Activated T-cell treated with anti-CD3 and anti-CD28 coated beads, Interleukin-2, amount 50 U/mL, for 4 hours (primary cell): ENCODE measurements around the gene EPAS1. TPM values are rescaled to one million over a fixed set of nuclear protein-coding genes. Genes with fewer than 3 reads are reported as not detected.
A peak's percentile ranks its signal among the peaks of the same experiment; 100 is the strongest.

Experiments
- ATAC-seq, 2 donors: fragments of 200-7000 bp; cut with Tn5 transposase; one replicate each; pipeline ENCODE4 v1.10.0; 2021
- DNase-seq: peaks from one replicate; pipeline ENCODE4 v3.0.0-alpha.2; 2020
- H3K27me3 Mint-ChIP-seq: one replicate; pipeline ENCODE4 v1.8.0; 2021; ENCODE audit warnings: low read depth, mixed read lengths
- H3K36me3 Mint-ChIP-seq: one replicate; pipeline ENCODE4 v1.8.0; 2022; ENCODE audit warnings: mixed read lengths; ENCODE audit not compliant: insufficient read depth
- H3K4me1 Mint-ChIP-seq: one replicate; pipeline ENCODE4 v1.8.0; 2021; ENCODE audit warnings: low read depth, mixed read lengths
- H3K4me3 Mint-ChIP-seq: one replicate; pipeline ENCODE4 v1.8.0; 2021; ENCODE audit warnings: mild to moderate bottlenecking, moderate library complexity, mixed read lengths
- H3K9me3 Mint-ChIP-seq: one replicate; pipeline ENCODE4 v1.8.0; 2021; ENCODE audit warnings: mixed read lengths
- total RNA-seq, 3 donors: library from RNA; stranded (reverse); gene quantifications; one replicate each; pipeline ENCODE4 v1.2.1, GENCODE V29; 2021

The EPAS1 gene
- total RNA-seq, 3 donors from 2014 or later, result 7.0 to 15.5 (median 7.0) TPM

DNA sequence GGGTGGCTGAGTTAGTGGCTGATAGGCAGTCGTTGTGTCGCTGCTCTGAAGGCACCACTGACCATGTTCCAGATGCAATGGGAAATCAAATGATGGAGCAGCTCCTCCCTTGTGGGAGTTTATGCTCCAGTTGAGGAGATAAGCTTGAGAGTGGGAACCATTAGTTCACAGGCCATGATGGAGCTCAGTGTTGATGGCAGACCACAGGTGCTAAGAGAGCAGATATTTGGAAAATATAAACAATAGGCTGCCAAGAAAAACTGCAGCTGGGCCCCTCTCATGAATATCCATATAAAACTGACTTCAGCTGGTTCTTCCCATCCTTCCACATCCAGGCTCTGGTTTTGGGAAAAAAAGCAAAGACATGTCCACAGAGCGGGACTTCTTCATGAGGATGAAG, 63.1 kb downstream of the EPAS1 start:
- no peaks in the 10 kb centered on the region for H3K27me3 Mint-ChIP-seq
- ATAC-seq, result no peak
- no peaks in the 10 kb centered on the region for H3K9me3 Mint-ChIP-seq
- no peak overlapping the region for H3K4me3 Mint-ChIP-seq
- DNase-seq, result no peak
- no peaks in the 10 kb centered on the region for H3K36me3 Mint-ChIP-seq
- H3K4me1 Mint-ChIP-seq, result peaks cover 39% of the 10 kb centered on the region

DNA sequence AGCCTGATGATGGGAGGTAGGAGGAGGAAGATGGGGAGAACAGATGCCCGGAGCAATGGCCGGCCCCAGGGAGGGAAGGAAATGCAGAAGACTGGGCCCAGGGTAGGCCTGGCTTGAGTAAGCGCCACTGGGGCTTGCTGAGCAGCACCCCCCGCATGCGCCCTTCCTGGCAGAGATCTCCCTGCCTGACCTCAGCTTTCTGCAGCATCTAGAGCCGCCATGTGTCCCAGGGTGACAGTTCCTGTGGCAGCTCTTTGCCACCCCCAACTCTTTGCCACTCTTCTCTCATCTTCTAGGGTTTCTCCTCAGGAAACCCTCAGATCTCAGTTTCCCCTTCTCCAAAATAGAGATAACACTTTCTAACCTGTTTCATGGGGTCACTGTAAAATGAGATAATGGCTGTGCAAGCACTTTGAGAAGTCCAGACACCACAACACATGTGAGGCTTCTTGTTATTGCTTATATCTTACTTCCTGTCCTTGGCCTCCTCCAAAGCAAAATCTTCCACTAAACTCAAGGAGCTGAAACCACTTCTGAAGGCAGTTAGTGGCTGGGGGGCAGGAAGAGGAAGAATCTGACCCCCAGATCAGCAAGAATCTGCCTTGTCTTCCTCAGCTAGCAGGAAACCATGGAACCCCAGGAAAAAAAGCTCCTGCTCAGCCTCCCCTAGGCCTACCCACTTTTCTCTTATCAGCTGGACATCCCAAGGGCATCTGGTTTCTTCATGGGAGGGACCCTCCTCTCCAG, 64.9 kb downstream of the EPAS1 start:
- Mint-ChIP-seq H3K9me3 (no peaks in the 10 kb centered on the region), H3K36me3 (no peaks in the 10 kb centered on the region), H3K27me3 (no peaks in the 10 kb centered on the region), H3K4me3 (no peak overlapping the region), H3K4me1 (peaks cover 31% of the 10 kb centered on the region)
- no peak for DNase-seq
- ATAC-seq, result no peak

DNA sequence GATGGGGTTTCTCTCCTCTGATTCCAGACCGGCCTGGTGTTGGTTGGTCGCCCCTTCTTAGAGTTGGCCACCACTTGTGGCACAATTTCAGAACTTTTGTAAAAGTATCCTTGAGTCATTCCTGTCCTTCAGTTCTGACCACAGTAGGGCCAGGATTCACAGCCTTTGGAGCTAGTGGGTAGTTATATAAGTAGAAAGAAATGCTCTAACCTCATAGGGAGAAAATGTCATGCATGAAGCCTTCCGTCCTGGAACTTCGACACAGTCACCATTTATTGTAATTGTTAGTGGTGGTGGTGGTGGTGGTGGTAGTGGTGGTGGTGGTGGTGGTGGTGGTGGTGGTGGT, 65.4 kb downstream of the EPAS1 start:
- Mint-ChIP-seq H3K36me3 (no peaks in the 10 kb centered on the region), H3K27me3 (no peaks in the 10 kb centered on the region), H3K4me3 (no peak overlapping the region), H3K4me1 (peaks cover 30% of the 10 kb centered on the region), H3K9me3 (no peaks in the 10 kb centered on the region)
- DNase-seq, result no peak
- no peak for ATAC-seq

DNA sequence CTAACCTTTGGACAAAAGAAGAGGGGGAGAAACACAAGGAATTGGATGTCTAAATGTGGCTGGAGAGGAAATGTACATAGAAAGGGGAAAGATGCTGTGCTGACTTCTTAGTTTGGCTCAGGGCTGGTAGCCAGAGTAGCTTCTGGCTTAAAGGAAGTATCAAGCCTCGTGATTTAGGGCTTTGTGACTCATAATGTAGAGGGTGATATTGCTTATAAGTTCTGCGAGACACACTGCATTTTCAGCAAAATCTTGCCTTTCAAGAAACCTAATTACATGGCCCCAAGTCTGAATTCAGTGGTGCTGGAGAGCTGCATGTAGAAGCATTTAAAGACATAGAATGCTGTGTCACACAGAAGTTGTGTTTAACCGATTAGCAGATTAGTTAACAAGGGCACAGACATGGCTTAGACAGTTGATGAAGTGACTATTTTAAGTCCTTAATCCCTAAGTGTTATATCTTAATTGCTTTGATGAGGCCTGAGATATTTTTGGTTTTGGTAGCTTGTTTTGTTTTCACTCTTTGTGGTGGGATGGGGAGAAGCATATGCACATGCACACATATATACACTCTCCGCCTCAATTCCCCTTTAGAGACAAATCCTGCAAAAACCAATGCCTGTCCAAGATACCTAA, 66.4 kb downstream of the EPAS1 start:
- no peak overlapping the region for H3K4me3 Mint-ChIP-seq

DNA sequence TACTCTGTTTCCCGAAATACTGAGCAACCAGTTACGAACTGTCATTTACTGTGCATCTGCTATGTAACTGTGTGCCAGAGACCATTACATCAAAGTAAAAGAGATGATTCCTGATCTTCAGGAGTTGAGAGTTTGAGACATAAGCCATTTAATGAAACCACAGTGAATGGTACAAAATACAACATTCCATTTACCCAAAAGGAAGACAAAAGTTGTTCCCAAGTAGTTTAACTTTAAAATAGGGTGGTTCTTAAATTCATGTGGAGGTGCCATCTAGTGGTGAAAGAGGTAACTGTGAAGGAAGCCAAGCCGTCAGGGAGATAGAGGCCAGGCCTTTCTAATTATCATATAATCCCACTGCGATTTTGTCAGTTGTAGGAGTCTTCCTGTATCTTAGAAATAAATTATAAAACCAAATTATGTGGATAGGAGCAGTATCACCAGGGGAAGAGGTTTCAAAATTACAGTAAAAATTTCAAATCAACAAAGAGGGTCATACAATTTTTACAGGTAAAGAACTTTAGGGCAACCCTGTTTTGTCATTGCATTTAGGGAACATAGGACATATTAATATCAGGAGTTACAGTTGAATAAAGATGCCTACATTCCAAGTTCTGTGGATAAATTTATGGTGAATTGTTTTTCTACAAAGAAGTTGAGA, 67.7 kb downstream of the EPAS1 start:
- Mint-ChIP-seq H3K36me3 (no peaks in the 10 kb centered on the region), H3K27me3 (no peaks in the 10 kb centered on the region), H3K4me1 (peaks cover 33% of the 10 kb centered on the region), H3K4me3 (no peak overlapping the region), H3K9me3 (no peaks in the 10 kb centered on the region)
- no peak for ATAC-seq
- peak; percentile 21 for DNase-seq

More for the DNA sequence above, 66.4 kb downstream of the EPAS1 start:
- Mint-ChIP-seq H3K36me3 (no peaks in the 10 kb centered on the region), H3K27me3 (no peaks in the 10 kb centered on the region), H3K4me1 (peaks cover 30% of the 10 kb centered on the region), H3K9me3 (no peaks in the 10 kb centered on the region)
- ATAC-seq (peak; percentile 78 to 84), DNase-seq (no peak)

DNA sequence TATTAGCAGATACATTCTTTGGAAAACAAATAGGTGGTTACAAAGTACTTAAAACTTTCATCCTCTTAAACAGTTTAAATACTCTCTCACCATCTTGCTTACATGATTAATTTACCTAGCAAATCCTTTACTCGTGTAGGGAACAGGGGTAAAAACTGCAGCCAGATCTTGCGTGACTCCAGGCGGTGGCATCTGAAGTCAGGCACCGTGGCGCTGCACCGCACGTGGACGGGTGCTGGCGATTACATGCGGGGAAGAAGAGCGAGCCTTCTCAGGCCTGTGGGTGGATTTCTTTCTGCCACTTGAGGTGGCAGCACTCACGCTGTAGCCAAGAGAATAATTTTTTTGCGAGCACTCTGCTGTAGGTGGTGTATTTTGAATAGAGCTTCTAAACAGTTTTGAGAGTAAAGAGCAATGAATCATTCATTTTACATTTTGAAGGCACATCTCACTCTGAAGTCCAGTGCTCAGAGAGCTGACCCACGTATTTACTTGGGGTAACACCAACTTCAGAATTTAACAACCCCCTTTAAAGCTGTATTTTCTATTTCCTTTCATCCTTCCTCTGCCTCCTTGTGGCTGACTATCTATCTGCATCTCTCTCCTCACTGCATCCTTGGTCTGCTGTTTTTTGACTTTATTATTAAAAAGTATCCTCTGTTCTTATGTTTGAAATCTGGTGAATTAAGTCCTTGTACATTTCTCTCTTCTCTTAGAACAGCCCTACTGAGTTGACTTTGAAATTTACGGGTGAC, 68.9 kb downstream of the EPAS1 start:
- DNase-seq (no peak), ATAC-seq (no peak)
- Mint-ChIP-seq H3K27me3 (no peaks in the 10 kb centered on the region), H3K4me3 (no peak overlapping the region), H3K4me1 (peaks cover 36% of the 10 kb centered on the region), H3K36me3 (no peaks in the 10 kb centered on the region), H3K9me3 (no peaks in the 10 kb centered on the region)

DNA sequence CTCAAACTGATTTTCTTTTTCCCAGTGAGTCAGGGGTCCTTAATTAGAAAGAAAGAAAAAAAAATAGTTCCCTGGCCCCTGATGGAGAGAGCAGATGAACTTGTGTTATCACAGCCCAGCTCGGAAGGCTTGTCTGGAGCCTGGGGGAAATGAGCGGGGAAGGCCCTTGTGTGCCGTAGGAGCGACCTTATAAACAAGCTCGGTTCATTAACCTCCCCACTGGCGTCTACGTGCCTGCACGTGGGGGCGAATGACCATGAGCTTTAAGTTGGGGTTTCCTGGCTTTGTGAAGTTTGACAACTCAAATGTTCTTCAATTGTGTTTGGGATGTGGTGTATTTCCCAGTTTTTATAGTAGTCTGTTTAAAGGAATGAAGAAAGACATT, 69.5 kb downstream of the EPAS1 start:
- H3K27me3 Mint-ChIP-seq, result no peaks in the 10 kb centered on the region
- H3K4me1 Mint-ChIP-seq, result peaks cover 33% of the 10 kb centered on the region
- no peak overlapping the region for H3K4me3 Mint-ChIP-seq
- no peak for ATAC-seq
- no peak for DNase-seq
- H3K9me3 Mint-ChIP-seq, result no peaks in the 10 kb centered on the region
- no peaks in the 10 kb centered on the region for H3K36me3 Mint-ChIP-seq

DNA sequence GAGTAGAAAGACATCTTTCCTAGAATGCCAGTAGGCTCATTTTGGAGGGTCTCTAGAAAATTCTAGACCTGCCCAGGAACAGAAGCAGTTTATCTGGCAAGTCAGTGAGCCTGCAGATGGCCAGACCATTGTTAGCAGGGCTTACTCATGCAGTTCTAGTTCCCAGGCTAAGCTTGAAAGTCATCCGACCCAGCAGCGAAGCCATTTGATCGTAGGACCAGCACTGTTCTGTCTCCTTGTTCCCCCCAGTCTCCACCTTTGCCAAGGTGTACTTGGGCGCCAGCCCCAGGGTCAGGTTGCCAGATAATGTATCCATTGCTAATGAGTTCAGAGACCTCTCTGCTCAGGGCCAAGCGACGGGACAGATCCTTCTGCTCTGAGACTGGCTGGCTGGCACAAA, 70.1 kb downstream of the EPAS1 start:
- H3K4me1 Mint-ChIP-seq, result peaks cover 26% of the 10 kb centered on the region
- DNase-seq (no peak), ATAC-seq (no peak)
- no peaks in the 10 kb centered on the region for H3K36me3 Mint-ChIP-seq
- no peaks in the 10 kb centered on the region for H3K9me3 Mint-ChIP-seq
- H3K27me3 Mint-ChIP-seq, result no peaks in the 10 kb centered on the region
- H3K4me3 Mint-ChIP-seq, result no peak overlapping the region

DNA sequence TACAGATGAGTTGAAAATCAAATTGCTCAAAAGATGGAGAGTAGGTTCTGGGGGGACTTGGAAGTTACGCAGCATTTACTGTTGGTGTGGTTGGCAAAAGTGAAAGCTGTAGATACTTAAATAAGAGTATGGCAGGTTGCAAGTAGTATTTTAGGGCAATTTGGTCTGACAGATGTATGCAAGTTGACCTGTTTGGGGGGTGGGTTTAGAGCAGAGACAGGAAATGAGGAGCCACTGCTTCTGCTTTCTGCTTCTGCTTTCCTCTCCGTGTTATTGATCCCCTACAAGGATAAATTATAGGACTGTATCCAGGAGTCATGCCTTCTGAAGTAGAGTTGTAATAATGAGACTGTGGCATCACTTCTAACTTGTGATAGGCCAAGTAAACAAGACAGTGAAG, 71.2 kb downstream of the EPAS1 start:
- no peak overlapping the region for H3K4me3 Mint-ChIP-seq
- DNase-seq (no peak), ATAC-seq (no peak)
- H3K36me3 Mint-ChIP-seq, result no peaks in the 10 kb centered on the region
- peaks cover 19% of the 10 kb centered on the region for H3K4me1 Mint-ChIP-seq
- no peaks in the 10 kb centered on the region for H3K27me3 Mint-ChIP-seq
- H3K9me3 Mint-ChIP-seq, result peaks cover 3% of the 10 kb centered on the region

DNA sequence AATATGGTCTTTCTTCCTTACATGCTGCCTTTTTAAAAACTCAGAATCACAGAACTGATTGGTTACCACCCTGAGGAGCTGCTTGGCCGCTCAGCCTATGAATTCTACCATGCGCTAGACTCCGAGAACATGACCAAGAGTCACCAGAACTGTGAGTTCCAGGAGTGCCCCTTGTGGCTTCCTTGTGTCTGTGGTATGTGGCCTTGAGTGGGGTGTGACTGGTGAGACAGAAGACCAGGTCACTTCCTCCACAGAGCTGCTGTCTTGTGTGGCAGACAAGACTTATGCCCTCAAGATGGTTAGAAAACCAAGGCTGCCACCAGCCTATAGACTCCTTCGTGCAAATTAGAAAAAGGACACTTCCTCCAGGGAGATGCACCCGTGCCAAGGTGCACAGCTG, 72.6 kb downstream of the EPAS1 start:
- DNase-seq (no peak), ATAC-seq (peak in 1 of 2 donors; percentile 32)
- no peaks in the 10 kb centered on the region for H3K27me3 Mint-ChIP-seq
- peaks cover 9% of the 10 kb centered on the region for H3K4me1 Mint-ChIP-seq
- peaks cover 4% of the 10 kb centered on the region for H3K9me3 Mint-ChIP-seq
- no peaks in the 10 kb centered on the region for H3K36me3 Mint-ChIP-seq
- H3K4me3 Mint-ChIP-seq, result no peak overlapping the region

DNA sequence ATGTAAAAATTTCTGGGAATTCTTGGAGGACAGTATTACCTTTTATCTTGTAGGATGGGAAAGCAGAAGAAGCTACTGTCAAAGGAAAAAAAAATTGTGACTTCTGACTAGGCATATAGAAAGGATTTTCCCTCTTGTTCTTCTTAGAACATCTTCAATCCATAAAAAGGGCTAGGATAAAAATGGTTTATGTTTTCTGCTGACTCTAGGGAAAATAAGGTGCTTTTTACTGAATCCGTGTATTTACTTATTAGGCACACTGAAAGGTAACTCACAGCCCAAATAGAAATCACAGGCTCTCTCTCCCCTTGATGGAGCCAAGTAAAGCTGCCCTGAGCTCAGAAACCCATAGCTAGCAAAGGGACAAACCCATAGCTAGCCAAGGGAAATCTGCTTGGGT, 74.6 kb downstream of the EPAS1 start:
- no peak for ATAC-seq
- Mint-ChIP-seq H3K27me3 (no peaks in the 10 kb centered on the region), H3K4me3 (no peak overlapping the region), H3K4me1 (peaks cover 6% of the 10 kb centered on the region), H3K36me3 (no peaks in the 10 kb centered on the region), H3K9me3 (peaks cover 4% of the 10 kb centered on the region)
- no peak for DNase-seq

DNA sequence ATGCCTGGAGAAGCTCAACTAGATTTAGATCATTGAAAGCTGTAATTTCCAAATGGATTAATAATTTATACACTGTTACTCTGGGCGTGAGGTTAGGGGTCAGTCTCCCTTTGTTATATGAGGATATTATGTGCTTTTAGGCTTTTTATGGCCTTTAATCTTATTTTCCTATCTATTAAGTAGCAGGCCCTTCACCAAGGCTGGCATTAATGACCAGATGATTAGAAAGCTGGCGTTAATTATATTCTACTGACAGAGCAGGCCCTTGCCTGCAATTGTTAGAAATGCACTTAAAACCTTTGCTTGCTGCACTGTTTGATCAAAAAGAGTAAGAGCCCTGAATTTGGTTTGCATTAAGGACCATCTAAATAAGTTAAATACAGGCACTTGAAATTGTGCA, 75.3 kb downstream of the EPAS1 start:
- Mint-ChIP-seq H3K9me3 (peaks cover 4% of the 10 kb centered on the region), H3K27me3 (no peaks in the 10 kb centered on the region), H3K4me3 (no peak overlapping the region), H3K36me3 (no peaks in the 10 kb centered on the region), H3K4me1 (peaks cover 6% of the 10 kb centered on the region)
- DNase-seq (no peak), ATAC-seq (no peak)

DNA sequence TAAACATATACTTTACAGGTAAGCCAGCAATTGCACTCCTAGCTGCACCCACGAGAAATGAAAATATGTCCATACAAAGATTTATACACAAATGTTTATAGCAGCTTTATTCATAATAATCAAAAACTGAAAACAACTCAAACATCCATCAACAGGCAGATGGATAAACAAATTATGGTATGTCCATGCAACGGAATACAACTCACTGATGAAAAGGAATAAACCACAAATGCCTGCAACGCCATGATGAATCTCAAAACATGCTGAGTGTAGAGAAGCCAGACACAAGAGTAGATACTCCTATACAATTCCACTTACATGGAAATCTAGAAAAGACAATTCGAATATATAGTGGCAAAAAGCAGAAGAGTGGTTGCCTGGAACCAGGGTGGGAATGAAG, 76.0 kb downstream of the EPAS1 start:
- Mint-ChIP-seq H3K9me3 (peaks cover 4% of the 10 kb centered on the region), H3K4me3 (no peak overlapping the region), H3K36me3 (no peaks in the 10 kb centered on the region), H3K4me1 (peaks cover 6% of the 10 kb centered on the region), H3K27me3 (no peaks in the 10 kb centered on the region)
- no peak for DNase-seq
- ATAC-seq, result no peak

DNA sequence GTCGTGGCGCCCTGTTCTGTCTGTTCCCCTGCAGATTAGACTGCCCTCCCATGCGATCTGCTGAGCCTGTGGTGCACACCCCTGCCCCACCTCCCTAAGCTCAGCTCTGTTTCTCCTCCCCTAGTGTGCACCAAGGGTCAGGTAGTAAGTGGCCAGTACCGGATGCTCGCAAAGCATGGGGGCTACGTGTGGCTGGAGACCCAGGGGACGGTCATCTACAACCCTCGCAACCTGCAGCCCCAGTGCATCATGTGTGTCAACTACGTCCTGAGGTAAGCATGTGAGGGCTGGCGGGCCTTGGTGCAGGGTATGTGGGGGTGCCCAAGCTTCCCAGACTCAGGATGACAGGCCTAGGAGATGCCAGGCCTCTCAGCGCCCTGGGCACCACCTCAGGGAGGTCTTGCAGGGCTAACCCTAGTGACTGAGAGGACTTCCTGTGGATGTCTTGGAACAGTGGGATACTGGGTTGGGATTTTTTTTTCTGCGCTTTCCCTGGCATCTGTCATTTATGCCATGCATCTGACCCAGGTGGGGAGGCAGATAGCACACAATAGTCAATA, 78.4 kb downstream of the EPAS1 start:
- ATAC-seq (no peak), DNase-seq (no peak)
- Mint-ChIP-seq H3K36me3 (no peaks in the 10 kb centered on the region), H3K9me3 (peaks cover 4% of the 10 kb centered on the region), H3K4me3 (no peak overlapping the region), H3K4me1 (no peaks in the 10 kb centered on the region), H3K27me3 (no peaks in the 10 kb centered on the region)
